IMR-90 (cell line): ENCODE results near the gene NTRK2. TPM values are rescaled to one million over a fixed set of nuclear protein-coding genes. Genes with fewer than 3 reads are reported as not detected.

Experiments used
- ATAC-seq: fragments of 200-7000 bp; cut with Tn5 transposase; 2 replicates; pipeline ENCODE4 v1.9.1; 2020; ENCODE audit warnings: low read depth, mild to moderate bottlenecking, moderate library complexity
- BruUV-seq: library from RNA; stranded (reverse); fragments of 400-500 nt; replicated peaks from 2 replicates; lab custom pipeline; 2021; lab: Mats Ljungman, UMichigan
- CTCF ChIA-PET: fragments of 300-600 bp; formaldehyde crosslinking; extraction: SDS; loops from one replicate; lab custom pipeline; 2021; ENCODE audit warnings: antibody characterized with exemption; lab: Yijun Ruan, JAX
- POLR2A ChIA-PET: fragments of 300-600 bp; sonication (Branson Sonifier 250); formaldehyde crosslinking; loops from one replicate; lab custom pipeline; 2022; ENCODE audit warnings: antibody characterized with exemption; ENCODE audit not compliant: unreplicated experiment; lab: Charles Lee
- DNase-seq: peaks from one replicate; pipeline ENCODE4 v3.0.0; 2013
- H2AFZ ChIP-seq: replicated peaks from 2 replicates; pipeline ENCODE3; 2013; ENCODE audit warnings: low read length, mild to moderate bottlenecking; ENCODE audit not compliant: poor library complexity
- H2AK5ac ChIP-seq: 2 replicates; pipeline ENCODE4 v1.6.1; 2013; ENCODE audit warnings: low read depth, low read length, inconsistent platforms
- H2AK9ac ChIP-seq: replicated peaks from 2 replicates; pipeline ENCODE3; 2013; ENCODE audit warnings: mild to moderate bottlenecking, low read depth, low read length, moderate library complexity; ENCODE audit not compliant: poor library complexity
- H2BK120ac ChIP-seq: 2 replicates; pipeline ENCODE4 v1.6.1; 2013; ENCODE audit warnings: low read depth, low read length, inconsistent platforms
- H2BK15ac ChIP-seq: 3 replicates; pipeline ENCODE4 v1.6.1; 2013; ENCODE audit warnings: low read depth, low read length, inconsistent platforms
- H2BK20ac ChIP-seq: 2 replicates; pipeline ENCODE4 v1.6.1; 2013; ENCODE audit warnings: low read depth, mild to moderate bottlenecking, inconsistent platforms, low read length, moderate library complexity
- H2BK5ac ChIP-seq: 2 replicates; pipeline ENCODE4 v1.6.1; 2013; ENCODE audit warnings: mild to moderate bottlenecking, low read depth, low read length, inconsistent platforms; ENCODE audit not compliant: poor library complexity, severe bottlenecking
- H3K14ac ChIP-seq: replicated peaks from 2 replicates; pipeline ENCODE4 v1.6.1; 2013; ENCODE audit warnings: low read depth, low read length, inconsistent platforms
- H3K18ac ChIP-seq: 2 replicates; pipeline ENCODE4 v1.6.1; 2013; ENCODE audit warnings: low read depth, low read length, control low read depth
- H3K23ac ChIP-seq: 2 replicates; pipeline ENCODE4 v1.6.1; 2013; ENCODE audit warnings: low read depth, low read length, inconsistent platforms
- H3K27ac ChIP-seq: 2 replicates; pipeline ENCODE4 v1.5.1; 2013; ENCODE audit warnings: mild to moderate bottlenecking, control low read depth, low read length; ENCODE audit not compliant: insufficient read depth
- H3K27me3 ChIP-seq: 2 replicates; pipeline ENCODE4 v1.6.1; 2013; ENCODE audit warnings: low read length; ENCODE audit not compliant: control insufficient read depth, insufficient read depth
- H3K36me3 ChIP-seq: 2 replicates; pipeline ENCODE4 v1.6.1; 2013; ENCODE audit warnings: low read length, mixed read lengths; ENCODE audit not compliant: control insufficient read depth, insufficient read depth
- H3K4ac ChIP-seq: 2 replicates; pipeline ENCODE4 v1.6.1; 2013; ENCODE audit warnings: low read depth, low read length, inconsistent platforms
- H3K4me1 ChIP-seq: 2 replicates; pipeline ENCODE4 v1.6.1; 2013; ENCODE audit warnings: low read length, mixed read lengths; ENCODE audit not compliant: control insufficient read depth, insufficient read depth
- H3K4me2 ChIP-seq: 2 replicates; pipeline ENCODE4 v1.6.1; 2013; ENCODE audit warnings: low read depth, mild to moderate bottlenecking, control low read depth, low read length, moderate library complexity
- H3K4me3 ChIP-seq: 2 replicates; pipeline ENCODE4 v1.5.1; 2013; ENCODE audit warnings: low read depth, mild to moderate bottlenecking, control low read depth, low read length, moderate library complexity; ENCODE audit not compliant: insufficient read depth
- H3K56ac ChIP-seq: 2 replicates; pipeline ENCODE4 v1.6.1; 2013; ENCODE audit warnings: low read length, inconsistent platforms; ENCODE audit not compliant: insufficient read depth; ENCODE audit errors: extremely low read depth
- H3K79me1 ChIP-seq, 2 experiments: 2 replicates each; pipeline ENCODE4 v1.6.1; 2013; ENCODE audit warnings: low read length in 2 of 2, inconsistent platforms in 1 of 2, low read depth in 1 of 2
- H3K9ac ChIP-seq: 2 replicates; pipeline ENCODE4 v1.6.1; 2013; ENCODE audit warnings: low read depth, low read length, control low read depth
- H3K9me1 ChIP-seq: 2 replicates; pipeline ENCODE4 v1.6.1; 2013; ENCODE audit warnings: low read length, inconsistent platforms; ENCODE audit not compliant: insufficient read depth
- H3K9me3 ChIP-seq: 2 replicates; pipeline ENCODE4 v1.6.1; 2013; ENCODE audit warnings: low read length; ENCODE audit not compliant: control insufficient read depth, insufficient read depth
- H4K20me1 ChIP-seq: 2 replicates; pipeline ENCODE4 v1.6.1; 2013; ENCODE audit warnings: low read length, inconsistent platforms; ENCODE audit not compliant: insufficient read depth
- H4K5ac ChIP-seq: 2 replicates; pipeline ENCODE4 v1.6.1; 2013; ENCODE audit warnings: mild to moderate bottlenecking, low read depth, low read length, control low read depth
- H4K8ac ChIP-seq, 2 experiments: 2 replicates each; pipeline ENCODE4 v1.6.1; 2013; ENCODE audit warnings: low read depth in 2 of 2, low read length in 2 of 2, control low read depth in 1 of 2, inconsistent platforms in 1 of 2
- H4K91ac ChIP-seq: 2 replicates; pipeline ENCODE4 v1.6.1; 2013; ENCODE audit warnings: low read depth, low read length, inconsistent platforms; ENCODE audit not compliant: insufficient read depth
- BHLHE40 ChIP-seq: fragments of 150-350 bp; IDR thresholded peaks from 2 replicates; pipeline ENCODE4 v1.6.1; 2016; ENCODE audit warnings: mild to moderate bottlenecking, low read depth, low read length
- CEBPB ChIP-seq: IDR thresholded peaks from 2 replicates; pipeline ENCODE4 v1.6.1; 2012; ENCODE audit warnings: low read depth, low read length, improper control_type of control experiment
- CHD1 ChIP-seq: IDR thresholded peaks from 2 replicates; pipeline ENCODE4 v1.6.1; 2012; ENCODE audit warnings: low read depth, low read length, improper control_type of control experiment
- FOS ChIP-seq: fragments of 150-350 bp; IDR thresholded peaks from 2 replicates; pipeline ENCODE4 v1.6.1; 2016; ENCODE audit warnings: low read depth, low read length
- MAFK ChIP-seq: IDR thresholded peaks from 2 replicates; pipeline ENCODE4 v1.6.1; 2012; ENCODE audit warnings: low read depth, low read length, improper control_type of control experiment
- MAZ ChIP-seq: IDR thresholded peaks from 2 replicates; pipeline ENCODE4 v1.6.1; 2012; ENCODE audit warnings: low read depth, mild to moderate bottlenecking, low read length, improper control_type of control experiment, moderate library complexity, borderline replicate concordance
- MXI1 ChIP-seq: IDR thresholded peaks from 2 replicates; pipeline ENCODE4 v1.6.1; 2012; ENCODE audit warnings: low read depth, mild to moderate bottlenecking, low read length, moderate library complexity, borderline replicate concordance
- NFE2L2 ChIP-seq: fragments of 150-350 bp; IDR thresholded peaks from 2 replicates; pipeline ENCODE4 v1.6.1; 2016; ENCODE audit warnings: low read depth, mild to moderate bottlenecking, low read length
- POLR2A ChIP-seq: IDR thresholded peaks from 2 replicates; pipeline ENCODE4 v1.6.1; 2012; ENCODE audit warnings: mild to moderate bottlenecking, low read depth, low read length
- RAD21 ChIP-seq: IDR thresholded peaks from 2 replicates; pipeline ENCODE4 v1.6.1; 2012; ENCODE audit warnings: low read length, improper control_type of control experiment
- RCOR1 ChIP-seq: IDR thresholded peaks from 2 replicates; pipeline ENCODE4 v1.6.1; 2012; ENCODE audit warnings: mild to moderate bottlenecking, low read length, improper control_type of control experiment; ENCODE audit not compliant: insufficient replicate concordance
- RFX5 ChIP-seq: IDR thresholded peaks from 2 replicates; pipeline ENCODE4 v1.8.0; 2012; ENCODE audit warnings: low read depth, mild to moderate bottlenecking, low read length, moderate library complexity
- SMC3 ChIP-seq: fragments of 150-350 bp; IDR thresholded peaks from 2 replicates; pipeline ENCODE4 v1.6.1; 2016; ENCODE audit warnings: low read depth, mild to moderate bottlenecking, antibody characterized with exemption, low read length, moderate library complexity
- WGBS, 2 experiments: methylation state at CpG; one replicate each; pipeline versions ENCODE4 v1.1.5 to v1.1.7; 2013; ENCODE audit warnings: missing lambda C conversion rate in 2 of 2; ENCODE audit not compliant: insufficient read length in 1 of 2; ENCODE audit errors: extremely low coverage in 2 of 2; 5-methylcytosine and 5-hydroxymethylcytosine counted together
- dilution Hi-C: fragments of 300-500 bp; cut with HindIII; formaldehyde crosslinking; loops from one replicate; pipeline ENCODE4 v1.14.3; 2018; ENCODE audit warnings: low sequenced_read_pairs; ENCODE audit not compliant: unreplicated experiment
- in situ Hi-C: fragments of 300-500 bp; cut with MboI; formaldehyde crosslinking; loops from 3 replicates; pipeline ENCODE4 v1.14.3; 2019; ENCODE audit warnings: low sequenced_read_pairs, inconsistent platforms, mixed read lengths
- intact Hi-C: fragments of 100-400 bp; cut with micrococcal nuclease; formaldehyde crosslinking; loops from 2 replicates; pipeline ENCODE4 v1.10.0; 2022
- polyA plus RNA-seq, 3 experiments: library from polyadenylated mRNA; depleted of rRNA; stranded (reverse); fragments of >200 nt; gene quantifications; 2 replicates each; pipeline ENCODE4 v1.2.3, GENCODE V29; 2012; ENCODE audit warnings: low replicate concordance in 1 of 3
- total RNA-seq: library from RNA; depleted of rRNA; stranded (reverse); fragments of >200 nt; gene quantifications from 2 replicates; pipeline ENCODE4 v1.2.3, GENCODE V29; 2012
- TF ChIP-seq, protein P1 (sequence below): conservative IDR thresholded peaks from 2 replicates; pipeline ENCODE4 v1.5.1; 2012; ENCODE audit warnings: mild to moderate bottlenecking, low read depth, low read length, improper control_type of control experiment
- TF ChIP-seq, protein P2 (sequence below): fragments of 150-350 bp; IDR thresholded peaks from 2 replicates; pipeline ENCODE4 v1.6.1; 2017; ENCODE audit warnings: mild to moderate bottlenecking, antibody characterized with exemption, low read length, low read depth
- TF ChIP-seq, protein P3 (sequence below): fragments of 150-350 bp; IDR thresholded peaks from 2 replicates; pipeline ENCODE4 v1.6.1; 2016; ENCODE audit warnings: low read depth, mild to moderate bottlenecking, low read length, moderate library complexity, borderline replicate concordance

Gene NTRK2
- total and polyA plus RNA-seq, 2 of the 4 experiments (the other 2 are of a cell fraction), result under 0.01 to 0.02 TPM

DNA sequence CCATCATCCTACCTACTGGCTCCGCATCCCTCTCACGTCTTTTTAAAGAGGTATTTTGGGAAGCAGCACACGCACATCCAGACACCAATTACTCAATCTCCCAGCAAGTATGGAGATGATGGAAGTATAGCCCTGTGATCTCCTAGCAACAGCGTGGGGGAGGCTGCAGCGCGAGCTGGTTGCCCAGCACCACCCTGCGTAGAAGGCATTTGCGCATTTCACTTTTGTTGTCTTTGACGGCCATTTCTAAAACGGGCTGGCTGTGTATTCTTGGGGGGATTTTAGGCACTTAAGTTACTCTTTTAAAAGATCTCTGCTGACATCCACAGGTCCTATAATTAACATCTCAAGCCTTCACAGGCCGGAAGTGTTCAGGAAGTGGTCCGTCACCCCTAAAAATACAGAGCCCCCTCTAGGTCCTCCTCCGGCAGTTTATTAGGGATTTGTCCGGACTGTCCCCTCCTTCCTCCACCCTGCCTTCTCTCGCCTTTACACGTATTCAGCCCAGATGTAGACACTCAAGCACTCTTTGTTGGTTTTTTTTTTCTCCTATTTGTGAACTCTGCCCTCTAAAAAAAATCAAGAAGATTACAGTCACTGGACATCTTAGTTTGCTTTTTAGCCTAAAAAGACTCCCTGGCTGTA is 371.4 kb downstream of the NTRK2 start:
- H2AK5ac ChIP-seq, result no peak overlapping the region
- no peak overlapping the region for H2AK9ac ChIP-seq
- H4K20me1 ChIP-seq, result no peaks in the 10 kb centered on the region
- no peak for ATAC-seq
- H3K27me3 ChIP-seq, result no peaks in the 10 kb centered on the region
- no CpG with 5 or more reads among the region's 16 CpGs for WGBS, 2 experiments
- H3K9me1 ChIP-seq, result no peaks in the 10 kb centered on the region
- CTCF ChIA-PET, result no interaction called here
- H3K4me3 ChIP-seq, result no peak overlapping the region
- TF ChIP-seq BHLHE40 (no peak), NFE2L2 (no peak), MAFK (no peak), POLR2A (no peak), MXI1 (no peak), CEBPB (no peak), RAD21 (no peak), CHD1 (no peak), RCOR1 (no peak), FOS (no peak), RFX5 (no peak), SMC3 (no peak), MAZ (no peak)
- TF ChIP-seq, protein P1, sequence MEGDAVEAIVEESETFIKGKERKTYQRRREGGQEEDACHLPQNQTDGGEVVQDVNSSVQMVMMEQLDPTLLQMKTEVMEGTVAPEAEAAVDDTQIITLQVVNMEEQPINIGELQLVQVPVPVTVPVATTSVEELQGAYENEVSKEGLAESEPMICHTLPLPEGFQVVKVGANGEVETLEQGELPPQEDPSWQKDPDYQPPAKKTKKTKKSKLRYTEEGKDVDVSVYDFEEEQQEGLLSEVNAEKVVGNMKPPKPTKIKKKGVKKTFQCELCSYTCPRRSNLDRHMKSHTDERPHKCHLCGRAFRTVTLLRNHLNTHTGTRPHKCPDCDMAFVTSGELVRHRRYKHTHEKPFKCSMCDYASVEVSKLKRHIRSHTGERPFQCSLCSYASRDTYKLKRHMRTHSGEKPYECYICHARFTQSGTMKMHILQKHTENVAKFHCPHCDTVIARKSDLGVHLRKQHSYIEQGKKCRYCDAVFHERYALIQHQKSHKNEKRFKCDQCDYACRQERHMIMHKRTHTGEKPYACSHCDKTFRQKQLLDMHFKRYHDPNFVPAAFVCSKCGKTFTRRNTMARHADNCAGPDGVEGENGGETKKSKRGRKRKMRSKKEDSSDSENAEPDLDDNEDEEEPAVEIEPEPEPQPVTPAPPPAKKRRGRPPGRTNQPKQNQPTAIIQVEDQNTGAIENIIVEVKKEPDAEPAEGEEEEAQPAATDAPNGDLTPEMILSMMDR, result no peak
- TF ChIP-seq, protein P2, sequence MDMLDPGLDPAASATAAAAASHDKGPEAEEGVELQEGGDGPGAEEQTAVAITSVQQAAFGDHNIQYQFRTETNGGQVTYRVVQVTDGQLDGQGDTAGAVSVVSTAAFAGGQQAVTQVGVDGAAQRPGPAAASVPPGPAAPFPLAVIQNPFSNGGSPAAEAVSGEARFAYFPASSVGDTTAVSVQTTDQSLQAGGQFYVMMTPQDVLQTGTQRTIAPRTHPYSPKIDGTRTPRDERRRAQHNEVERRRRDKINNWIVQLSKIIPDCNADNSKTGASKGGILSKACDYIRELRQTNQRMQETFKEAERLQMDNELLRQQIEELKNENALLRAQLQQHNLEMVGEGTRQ, result no peak
- TF ChIP-seq, protein P3, sequence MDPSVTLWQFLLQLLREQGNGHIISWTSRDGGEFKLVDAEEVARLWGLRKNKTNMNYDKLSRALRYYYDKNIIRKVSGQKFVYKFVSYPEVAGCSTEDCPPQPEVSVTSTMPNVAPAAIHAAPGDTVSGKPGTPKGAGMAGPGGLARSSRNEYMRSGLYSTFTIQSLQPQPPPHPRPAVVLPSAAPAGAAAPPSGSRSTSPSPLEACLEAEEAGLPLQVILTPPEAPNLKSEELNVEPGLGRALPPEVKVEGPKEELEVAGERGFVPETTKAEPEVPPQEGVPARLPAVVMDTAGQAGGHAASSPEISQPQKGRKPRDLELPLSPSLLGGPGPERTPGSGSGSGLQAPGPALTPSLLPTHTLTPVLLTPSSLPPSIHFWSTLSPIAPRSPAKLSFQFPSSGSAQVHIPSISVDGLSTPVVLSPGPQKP, result no peak
- no peak overlapping the region for H2BK15ac ChIP-seq
- H2AFZ ChIP-seq, result no peak overlapping the region
- H3K4me1 ChIP-seq, result no peaks in the 10 kb centered on the region
- H3K9ac ChIP-seq, result no peak overlapping the region
- no peak overlapping the region for H2BK5ac ChIP-seq
- intact Hi-C loops, result loop anchor here (5.0 kb wide), 1 partner anchor 196 kb away; no protein-coding TSS in a partner anchor
- H3K79me1 ChIP-seq, result no peaks in the 10 kb centered on the region
- no peak overlapping the region for H4K91ac ChIP-seq
- dilution Hi-C loops, result no loop called here
- H3K4ac ChIP-seq, result no peak overlapping the region
- peaks cover 17% of the 10 kb centered on the region for H3K9me3 ChIP-seq
- POLR2A ChIA-PET, result no interaction called here
- in situ Hi-C loops, result no loop called here
- no peak for DNase-seq
- no peak overlapping the region for H3K14ac ChIP-seq
- no peak overlapping the region for H2BK20ac ChIP-seq
- no peak overlapping the region for H3K23ac ChIP-seq
- no peak overlapping the region for H3K27ac ChIP-seq
- H4K8ac ChIP-seq, result no peak overlapping the region
- H3K56ac ChIP-seq, result no peak overlapping the region
- H3K4me2 ChIP-seq, result no peak overlapping the region
- no TSS peak for BruUV-seq
- H4K5ac ChIP-seq, result no peak overlapping the region
- no peak overlapping the region for H3K18ac ChIP-seq
- no peak overlapping the region for H2BK120ac ChIP-seq
- H3K36me3 ChIP-seq, result no peaks in the 10 kb centered on the region
